GM12873 (cell line): Measurements from ENCODE around the gene RAD21L1.

Experiments used
- CTCF ChIP-seq: IDR thresholded peaks from 2 replicates; pipeline ENCODE4 v1.5.1; 2012; ENCODE audit warnings: low read depth, mild to moderate bottlenecking, moderate library complexity, low read length, control low read depth; ENCODE audit not compliant: insufficient read depth; ENCODE audit errors: missing control alignments

Gene RAD21L1

GRCh38 chr20:1189827-1190226, 36.0 kb upstream of the RAD21L1 start:
- no peak for TF ChIP-seq CTCF

GRCh38 chr20:1190847-1191246, 35.0 kb upstream of the RAD21L1 start:
- no peak for TF ChIP-seq CTCF

DNA sequence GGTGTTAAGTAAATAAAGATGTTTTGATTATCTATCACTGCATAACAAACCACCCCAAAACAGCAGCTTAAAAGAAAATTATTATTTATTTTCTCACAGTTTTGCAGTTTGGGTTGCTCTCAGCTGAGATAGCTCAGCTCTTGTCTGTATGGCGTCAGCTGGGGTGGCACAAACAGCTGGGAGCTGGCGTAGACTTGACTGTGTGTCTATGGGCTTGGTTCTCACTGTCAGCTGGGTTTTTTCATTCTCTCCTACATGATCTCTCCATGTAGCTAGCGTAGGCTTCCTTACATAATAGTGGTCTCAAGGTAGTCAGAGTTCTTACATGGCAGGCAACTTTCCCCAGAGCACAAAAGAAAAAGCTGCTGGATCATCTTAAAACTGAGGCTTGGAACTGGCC, 34.5 kb upstream of the RAD21L1 start:
- TF ChIP-seq CTCF: no peak

DNA sequence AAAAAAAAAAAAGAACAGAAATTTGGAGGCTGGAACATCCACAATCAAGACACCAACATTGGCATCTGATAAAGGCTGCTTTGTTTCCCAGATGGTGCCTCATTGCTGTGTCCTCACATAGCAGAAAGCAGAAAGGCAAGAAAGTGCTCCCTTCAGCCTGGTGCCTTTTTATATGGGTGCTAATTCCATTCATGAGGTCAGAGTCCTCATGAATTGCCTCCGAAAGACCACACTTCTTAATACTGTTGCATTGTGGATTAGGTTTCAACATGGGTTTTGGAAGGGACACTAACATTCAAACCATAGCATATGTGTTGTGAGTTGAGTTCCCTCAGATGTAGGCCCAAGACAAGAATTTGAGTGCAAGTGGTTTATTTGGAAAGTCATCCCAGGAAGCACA, 30.6 kb upstream of the RAD21L1 start:
- no peak for TF ChIP-seq CTCF

GRCh38 chr20:1196634-1197033, 29.2 kb upstream of the RAD21L1 start:
- TF ChIP-seq CTCF: no peak

GRCh38 chr20:1197801-1198200, 28.0 kb upstream of the RAD21L1 start:
- TF ChIP-seq CTCF: no peak

GRCh38 chr20:1198751-1199150, 27.1 kb upstream of the RAD21L1 start:
- TF ChIP-seq CTCF: no peak

DNA sequence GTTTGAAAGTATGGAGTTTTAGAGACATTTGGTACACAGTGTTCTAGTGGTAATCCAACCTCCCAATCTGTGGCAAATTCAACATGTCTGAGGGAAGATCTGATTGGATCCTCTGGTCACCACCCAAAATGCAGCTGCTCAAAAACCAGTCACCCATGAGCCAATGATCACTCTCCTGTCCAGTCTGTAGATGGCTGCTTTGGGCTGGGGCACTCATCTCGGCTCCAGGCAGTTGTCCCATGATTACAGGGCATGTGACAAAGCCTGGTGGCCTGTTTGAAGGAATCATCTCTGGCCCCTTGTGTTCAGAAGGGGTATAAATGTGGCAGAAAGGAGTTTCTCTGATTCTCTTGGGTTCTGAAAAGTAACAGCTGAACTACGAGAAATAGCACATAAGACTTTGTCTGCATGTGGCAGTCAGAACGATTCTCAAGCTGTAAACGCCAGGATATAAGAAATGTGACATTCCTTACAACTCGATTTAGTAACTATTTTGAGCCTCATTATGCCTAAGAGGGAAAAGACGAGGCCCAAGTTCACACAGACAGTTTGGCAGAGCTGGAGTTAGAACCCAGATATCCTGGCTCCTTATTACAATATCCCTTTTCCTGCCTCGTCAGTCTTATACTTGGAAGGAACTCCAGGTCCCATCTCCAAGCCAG, 26.5 kb upstream of the RAD21L1 start:
- TF ChIP-seq CTCF: no peak
